Mesenchymal stem cell (in vitro differentiated cells and primary cell): Measurements from ENCODE around the gene OR6K3.

Experiments
- DNase-seq: peaks from one replicate; pipeline ENCODE4 v3.0.0-alpha.2; 2013
- H2AFZ ChIP-seq: one replicate; pipeline ENCODE4 v1.6.1; 2013; ENCODE audit warnings: low read depth, mild to moderate bottlenecking, control low read depth, inconsistent platforms, low read length, moderate library complexity
- H2AK5ac ChIP-seq: 2 replicates; pipeline ENCODE4 v1.6.1; 2013; ENCODE audit warnings: low read length, moderate library complexity, mild to moderate bottlenecking, inconsistent platforms; ENCODE audit not compliant: severe bottlenecking
- H2BK120ac ChIP-seq: one replicate; pipeline ENCODE4 v1.6.1; 2013; ENCODE audit warnings: low read depth, mild to moderate bottlenecking, inconsistent platforms, low read length, moderate library complexity
- H2BK12ac ChIP-seq, 2 experiments: one replicate each; pipeline ENCODE4 v1.6.1; 2013; ENCODE audit warnings: inconsistent platforms in 2 of 2, low read length in 2 of 2, mild to moderate bottlenecking in 2 of 2, moderate library complexity in 2 of 2, control low read depth in 1 of 2
- H2BK15ac ChIP-seq: one replicate; pipeline ENCODE4 v1.6.1; 2013; ENCODE audit warnings: mild to moderate bottlenecking, low read depth, inconsistent platforms; ENCODE audit not compliant: poor library complexity, severe bottlenecking
- H2BK5ac ChIP-seq: 2 replicates; pipeline ENCODE4 v1.6.1; 2013; ENCODE audit warnings: low read depth, mild to moderate bottlenecking, low read length, control low read depth, inconsistent platforms; ENCODE audit not compliant: poor library complexity, severe bottlenecking
- H3K14ac ChIP-seq, 2 experiments: one replicate each; pipeline ENCODE4 v1.6.1; 2013; ENCODE audit warnings: inconsistent platforms in 2 of 2, low read length in 2 of 2, control low read depth in 1 of 2, mild to moderate bottlenecking in 1 of 2, moderate library complexity in 1 of 2
- H3K18ac ChIP-seq, 2 experiments: one replicate each; pipeline ENCODE4 v1.6.1; 2013; ENCODE audit warnings: inconsistent platforms in 2 of 2, low read length in 2 of 2, control low read depth in 1 of 2, low read depth in 1 of 2, mild to moderate bottlenecking in 1 of 2
- H3K23ac ChIP-seq, 2 experiments: one replicate each; pipeline ENCODE4 v1.6.1; 2013; ENCODE audit warnings: inconsistent platforms in 2 of 2, low read length in 2 of 2, mild to moderate bottlenecking in 2 of 2, moderate library complexity in 2 of 2, control low read depth in 1 of 2
- H3K27ac ChIP-seq: 2 replicates; pipeline ENCODE4 v1.5.1; 2013; ENCODE audit warnings: mild to moderate bottlenecking, moderate library complexity, low read length, control low read depth, inconsistent platforms; ENCODE audit not compliant: poor library complexity, severe bottlenecking
- H3K27me3 ChIP-seq, 2 experiments: 2 replicates each; pipeline versions ENCODE4 v1.6.1 to v1.7.0; 2013; ENCODE audit warnings: low read length in 2 of 2, mild to moderate bottlenecking in 2 of 2, moderate library complexity in 2 of 2, control low read depth in 1 of 2, inconsistent platforms in 1 of 2; ENCODE audit not compliant: control insufficient read depth in 1 of 2, insufficient read depth in 1 of 2
- H3K36me3 ChIP-seq, 2 experiments: 2 replicates each; pipeline versions ENCODE4 v1.6.1 to v1.7.0; 2013; ENCODE audit warnings: low read length in 2 of 2, control low read depth in 1 of 2, inconsistent platforms in 1 of 2, low read depth in 1 of 2, mild to moderate bottlenecking in 1 of 2; ENCODE audit not compliant: insufficient read depth in 2 of 2, control insufficient read depth in 1 of 2
- H3K4ac ChIP-seq, 2 experiments: one replicate each; pipeline ENCODE4 v1.6.1; 2013; ENCODE audit warnings: inconsistent platforms in 2 of 2, low read length in 2 of 2, mild to moderate bottlenecking in 2 of 2, moderate library complexity in 2 of 2, control low read depth in 1 of 2, low read depth in 1 of 2
- H3K4me1 ChIP-seq: 2 replicates; pipeline ENCODE4 v1.6.1; 2013; ENCODE audit warnings: low read depth, low read length, control low read depth; ENCODE audit not compliant: control insufficient read depth, insufficient read depth
- H3K4me2 ChIP-seq: 2 replicates; pipeline ENCODE4 v1.6.1; 2013; ENCODE audit warnings: low read length, mild to moderate bottlenecking, inconsistent platforms; ENCODE audit not compliant: poor library complexity, severe bottlenecking
- H3K4me3 ChIP-seq, 2 experiments: 2 replicates each; pipeline versions ENCODE4 v1.5.1 to v1.7.0; 2013; ENCODE audit warnings: low read length in 2 of 2, mild to moderate bottlenecking in 2 of 2, control low read depth in 1 of 2, low read depth in 1 of 2; ENCODE audit not compliant: insufficient read depth in 1 of 2
- H3K79me1 ChIP-seq: replicated peaks from 2 replicates; pipeline ENCODE4 v1.6.1; 2013; ENCODE audit warnings: mild to moderate bottlenecking, control low read depth, low read length, inconsistent platforms; ENCODE audit not compliant: poor library complexity, severe bottlenecking
- H3K9ac ChIP-seq: 2 replicates; pipeline ENCODE4 v1.7.0; 2013; ENCODE audit warnings: mild to moderate bottlenecking, low read length, moderate library complexity
- H3K9me3 ChIP-seq: 2 replicates; pipeline ENCODE4 v1.7.0; 2013; ENCODE audit warnings: mild to moderate bottlenecking, low read length; ENCODE audit not compliant: control insufficient read depth
- H4K8ac ChIP-seq: one replicate; pipeline ENCODE4 v1.6.1; 2013; ENCODE audit warnings: inconsistent platforms, mild to moderate bottlenecking, low read length, moderate library complexity
- H4K91ac ChIP-seq: one replicate; pipeline ENCODE4 v1.6.1; 2013; ENCODE audit warnings: mild to moderate bottlenecking, low read length, inconsistent platforms
- WGBS: methylation state at CpG from one replicate; pipeline ENCODE4 v1.1.7; 2013; ENCODE audit warnings: mixed read lengths; 5-methylcytosine and 5-hydroxymethylcytosine counted together

OR6K3 gene

DNA sequence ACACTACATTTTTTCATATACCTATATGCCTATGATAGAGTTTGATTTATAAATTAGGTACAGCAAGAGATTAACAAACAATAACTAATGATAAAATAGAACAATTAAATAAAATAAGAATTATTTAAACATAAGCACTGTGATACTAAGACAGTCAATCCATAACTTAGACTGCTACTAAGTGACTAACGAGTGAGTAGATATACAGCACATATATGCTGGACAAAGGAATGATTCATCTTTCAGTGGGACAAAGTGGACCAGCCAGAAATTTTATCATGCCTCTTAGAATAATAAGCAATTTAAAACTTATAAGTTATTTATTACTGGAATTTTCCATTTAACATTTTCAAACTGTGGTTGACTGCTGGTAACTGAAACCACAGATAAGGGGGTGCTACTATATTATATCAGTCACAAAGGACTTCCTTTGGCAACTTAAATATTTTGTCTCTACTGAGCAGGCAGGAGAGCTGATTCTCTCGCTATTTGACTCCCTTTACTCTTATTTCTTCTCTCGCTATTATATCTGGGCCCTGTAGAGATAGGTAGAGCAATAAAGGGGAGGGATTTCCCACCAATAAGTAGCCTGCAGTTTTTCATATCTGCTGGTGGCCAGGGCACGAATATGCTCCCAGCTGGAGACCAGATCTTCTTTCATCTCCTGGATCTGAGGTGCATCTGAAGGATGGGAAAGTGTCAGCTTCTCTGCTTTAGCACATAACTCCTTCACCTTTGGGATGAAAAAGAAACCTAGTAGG lies 44.8 kb downstream of the OR6K3 start:
- WGBS: 50% methylated on average over 1 of the region's 4 CpGs
- DNase-seq: no peak
- Histone ChIP-seq H2BK12ac (no peak overlapping the region), H3K14ac (no peak overlapping the region), H2BK120ac (no peak overlapping the region), H4K8ac (no peak overlapping the region), H4K91ac (no peak overlapping the region), H2AFZ (no peak overlapping the region), H2BK5ac (no peak overlapping the region), H3K4me3 (no peak overlapping the region), H3K9me3 (no peaks in the 10 kb centered on the region), H2AK5ac (no peak overlapping the region), H2BK15ac (no peak overlapping the region), H3K23ac (no peak overlapping the region), H3K4me1 (no peaks in the 10 kb centered on the region), H3K4me2 (no peak overlapping the region), H3K4ac (no peak overlapping the region), H3K27me3 (no peaks in the 10 kb centered on the region), H3K27ac (no peak overlapping the region), H3K18ac (no peak overlapping the region), H3K36me3 (no peaks in the 10 kb centered on the region), H3K79me1 (no peaks in the 10 kb centered on the region), H3K9ac (no peak overlapping the region)

DNA sequence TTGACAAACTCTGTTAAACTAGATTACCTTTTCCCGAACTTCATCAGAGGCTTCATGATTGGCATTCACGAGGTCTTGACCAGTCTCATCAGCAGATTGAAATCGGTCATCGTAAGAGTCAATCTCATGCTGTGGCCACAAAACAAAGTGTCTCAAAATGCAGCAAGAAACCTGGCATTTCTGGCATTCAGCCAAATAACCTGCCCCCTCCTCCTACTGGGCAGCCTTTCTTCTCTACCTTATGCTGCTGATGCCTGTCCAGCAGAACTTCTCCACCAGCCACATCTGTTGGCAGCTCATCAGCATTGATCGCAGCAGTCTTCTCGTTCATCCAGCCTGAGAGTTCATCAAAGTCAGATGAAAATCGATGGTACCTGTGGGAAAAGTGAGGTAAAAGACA lies 46.2 kb downstream of the OR6K3 start:
- no peak overlapping the region for H2BK12ac ChIP-seq
- no peak overlapping the region for H3K23ac ChIP-seq
- no peak overlapping the region for H3K4me2 ChIP-seq
- no peak overlapping the region for H4K91ac ChIP-seq
- H2BK15ac ChIP-seq: no peak overlapping the region
- 78% methylated on average over 7 of the region's 7 CpGs for WGBS
- H2AK5ac ChIP-seq: no peak overlapping the region
- H3K18ac ChIP-seq: no peak overlapping the region
- no peak overlapping the region for H3K14ac ChIP-seq
- H3K27ac ChIP-seq: no peak overlapping the region
- no peaks in the 10 kb centered on the region for H3K4me1 ChIP-seq
- no peaks in the 10 kb centered on the region for H3K27me3 ChIP-seq
- DNase-seq: no peak
- no peak overlapping the region for H2BK120ac ChIP-seq
- no peaks in the 10 kb centered on the region for H3K79me1 ChIP-seq
- H3K4ac ChIP-seq: no peak overlapping the region
- no peaks in the 10 kb centered on the region for H3K9me3 ChIP-seq
- no peak overlapping the region for H2BK5ac ChIP-seq
- H4K8ac ChIP-seq: no peak overlapping the region
- H2AFZ ChIP-seq: no peak overlapping the region
- H3K4me3 ChIP-seq: no peak overlapping the region
- no peaks in the 10 kb centered on the region for H3K36me3 ChIP-seq
- H3K9ac ChIP-seq: no peak overlapping the region
